TTC549 (cell line): ENCODE results near the gene PTX4.

Source experiments
- FAIRE-seq: peaks from 2 replicates; lab custom pipeline; 2012; peaks lifted over from hg19 to GRCh38; lab: Jason Lieb, UNC

The PTX4 gene

GRCh38 chr16:1488619-1489018, at the start of gene PTX4:
Gene PTX4 (minus strand): TSS chr16:1488944. CDS start chr16:1488909, 35 bp downstream.
- FAIRE-seq: no peak

- FAIRE-seq: no peak
Observed at GRCh38 chr16:1537763-1538289, 49.1 kb upstream of the PTX4 start.

GRCh38 chr16:1537138-1537577, 48.4 kb upstream of the PTX4 start:
- no peak for FAIRE-seq

GRCh38 chr16:1536601-1537000, 47.9 kb upstream of the PTX4 start:
- no peak for FAIRE-seq

GRCh38 chr16:1535391-1536291, 46.9 kb upstream of the PTX4 start:
- FAIRE-seq: no peak

- FAIRE-seq: no peak
Observed at GRCh38 chr16:1534021-1535020, 45.6 kb upstream of the PTX4 start.

- no peak for FAIRE-seq
Observed at GRCh38 chr16:1533443-1533951, 44.8 kb upstream of the PTX4 start, which contains the start of gene TMEM204. Gene TMEM204 (plus strand): TSS chr16:1533666. CDS start chr16:1534276, 610 bp downstream.

- no peak for FAIRE-seq
Observed at GRCh38 chr16:1532771-1533170, 44.0 kb upstream of the PTX4 start.

GRCh38 chr16:1532081-1532760, 43.5 kb upstream of the PTX4 start:
- no peak for FAIRE-seq

- FAIRE-seq: no peak
Observed at GRCh38 chr16:1531638-1531910, 42.8 kb upstream of the PTX4 start.

- FAIRE-seq: no peak
Observed at GRCh38 chr16:1530883-1531637, 42.3 kb upstream of the PTX4 start.

- no peak for FAIRE-seq
Observed at GRCh38 chr16:1530349-1530882, 41.7 kb upstream of the PTX4 start.

- no peak for FAIRE-seq
Observed at GRCh38 chr16:1528921-1529537, 40.3 kb upstream of the PTX4 start.

- FAIRE-seq: no peak
Observed at GRCh38 chr16:1527836-1528811, 39.4 kb upstream of the PTX4 start.

- no peak for FAIRE-seq
Observed at GRCh38 chr16:1526608-1527555, 38.1 kb upstream of the PTX4 start.

- no peak for FAIRE-seq
Observed at GRCh38 chr16:1525871-1526607, 37.3 kb upstream of the PTX4 start.

- FAIRE-seq: no peak
Observed at GRCh38 chr16:1524366-1524765, 35.6 kb upstream of the PTX4 start.
